Fibroblast of mammary gland (primary cell): ENCODE results near the gene DRC3.
A peak's percentile ranks its signal among the peaks of the same experiment; 100 is the strongest.

Experiments used
- DNase-seq: peaks from one replicate; pipeline ENCODE4 v3.0.0-alpha.2; 2010; ENCODE audit warnings: low read depth
- H3K4me3 ChIP-seq: 2 replicates; pipeline ENCODE4 v1.5.1; 2011; ENCODE audit warnings: low read depth, mild to moderate bottlenecking, low read length, moderate library complexity; ENCODE audit not compliant: control insufficient read depth
- CTCF ChIP-seq: conservative IDR thresholded peaks from 2 replicates; pipeline ENCODE4 v1.5.1; 2011; ENCODE audit warnings: low read depth, low read length, inconsistent platforms; ENCODE audit not compliant: control insufficient read depth, insufficient read depth

Gene DRC3

GRCh38 chr17:18004884-18005305 is 32.2 kb downstream of the DRC3 start:
- TF ChIP-seq CTCF = peak; percentile 24
- no peak overlapping the region for H3K4me3 ChIP-seq
- no peak for DNase-seq

GRCh38 chr17:18005496-18005895 is 32.8 kb downstream of the DRC3 start:
- H3K4me3 ChIP-seq = no peak overlapping the region
- no peak for TF ChIP-seq CTCF
- no peak for DNase-seq

- no peak for DNase-seq
- H3K4me3 ChIP-seq = no peak overlapping the region
- no peak for TF ChIP-seq CTCF
These were observed 34.0 kb downstream of the DRC3 start for GRCh38 chr17:18006495-18007239.

GRCh38 chr17:18008496-18009268 is 36.0 kb downstream of the DRC3 start:
- peak; percentile 42 for DNase-seq
- no peak overlapping the region for H3K4me3 ChIP-seq
- TF ChIP-seq CTCF = no peak

GRCh38 chr17:18009609-18010420 is 37.2 kb downstream of the DRC3 start:
- TF ChIP-seq CTCF = no peak
- DNase-seq = no peak
- H3K4me3 ChIP-seq = no peak overlapping the region

GRCh38 chr17:18011286-18011685 is 38.6 kb downstream of the DRC3 start:
- DNase-seq = no peak
- no peak for TF ChIP-seq CTCF
- no peak overlapping the region for H3K4me3 ChIP-seq
